ENCODE data around the gene MAP2K2. TPM values are rescaled to one million over a fixed set of nuclear protein-coding genes. Genes with fewer than 3 reads are reported as not detected.
A peak's percentile ranks its signal among the peaks of the same experiment; 100 is the strongest.

Gene MAP2K2
- total RNA-seq, 6 donors from 2014 or later = 86.8 to 170 (median 134) TPM

- Histone ChIP-seq H3K9me3 (no peaks in the 10 kb centered on the region), H3K4me3 (no peak overlapping the region), H3K27me3 (no peaks in the 10 kb centered on the region), H3K4me1 (peaks cover 14 to 39% (median 29%) of the 10 kb centered on the region in 4 donors), H3K27ac (no peak overlapping the region), H3K36me3 (peaks cover 0 to 28% (median 16%) of the 10 kb centered on the region in 4 donors)
- TF ChIP-seq POLR2A (IDR thresholded peaks at IDR 0.05) (no peak), EP300 (IDR thresholded peaks at IDR 0.05) (no peak), CTCF (IDR thresholded peaks at IDR 0.05) (no peak), POLR2AphosphoS5 (IDR thresholded peaks at IDR 0.05) (no peak)
- DNase-seq = no peak
- no peak for ATAC-seq (ENCODE audit: low FRiP score in 2 of 2)
- WGBS, 2 donors = 99 to 100% methylated on average over 4 to 5 of the region's 5 CpGs
Measured at GRCh38 chr19:4121273-4121612, 2.7 kb downstream of the MAP2K2 start.

- no peak for TF ChIP-seq POLR2A (IDR thresholded peaks at IDR 0.05)
- no peak for TF ChIP-seq POLR2AphosphoS5 (IDR thresholded peaks at IDR 0.05)
- no peak for TF ChIP-seq CTCF (IDR thresholded peaks at IDR 0.05)
- no peak for TF ChIP-seq EP300 (IDR thresholded peaks at IDR 0.05)
- Histone ChIP-seq H3K36me3 (peaks cover 0 to 34% (median 19%) of the 10 kb centered on the region in 4 donors), H3K9me3 (no peaks in the 10 kb centered on the region), H3K4me1 (peaks cover 16 to 44% (median 32%) of the 10 kb centered on the region in 4 donors), H3K4me3 (no peak overlapping the region), H3K27me3 (no peaks in the 10 kb centered on the region), H3K27ac (no peak overlapping the region)
- DNase-seq = peak in 1 of 2 donors; percentile 59
- no peak for ATAC-seq (ENCODE audit: low FRiP score in 2 of 2)
- WGBS, 2 donors = 77 to 84% methylated on average over 9 to 21 of the region's 21 CpGs
Measured at GRCh38 chr19:4120559-4121272, 3.2 kb downstream of the MAP2K2 start.

GRCh38 chr19:4119763-4120162, 4.2 kb downstream of the MAP2K2 start:
- Histone ChIP-seq H3K36me3 (peaks cover 0 to 43% (median 27%) of the 10 kb centered on the region in 4 donors), H3K27me3 (no peaks in the 10 kb centered on the region), H3K4me3 (no peak overlapping the region), H3K27ac (no peak overlapping the region), H3K4me1 (peaks cover 24 to 53% (median 37%) of the 10 kb centered on the region in 4 donors), H3K9me3 (no peaks in the 10 kb centered on the region)
- no peak for TF ChIP-seq EP300 (IDR thresholded peaks at IDR 0.05)
- no peak for TF ChIP-seq POLR2A (IDR thresholded peaks at IDR 0.05)
- TF ChIP-seq POLR2AphosphoS5 (IDR thresholded peaks at IDR 0.05) = no peak
- TF ChIP-seq CTCF (IDR thresholded peaks at IDR 0.05) = no peak
- ATAC-seq (ENCODE audit: low FRiP score in 2 of 2) (no peak), DNase-seq (peak in 1 of 2 donors; percentile 69)
- WGBS, 2 donors = 85% methylated on average over 13 of the region's 13 CpGs

DNA sequence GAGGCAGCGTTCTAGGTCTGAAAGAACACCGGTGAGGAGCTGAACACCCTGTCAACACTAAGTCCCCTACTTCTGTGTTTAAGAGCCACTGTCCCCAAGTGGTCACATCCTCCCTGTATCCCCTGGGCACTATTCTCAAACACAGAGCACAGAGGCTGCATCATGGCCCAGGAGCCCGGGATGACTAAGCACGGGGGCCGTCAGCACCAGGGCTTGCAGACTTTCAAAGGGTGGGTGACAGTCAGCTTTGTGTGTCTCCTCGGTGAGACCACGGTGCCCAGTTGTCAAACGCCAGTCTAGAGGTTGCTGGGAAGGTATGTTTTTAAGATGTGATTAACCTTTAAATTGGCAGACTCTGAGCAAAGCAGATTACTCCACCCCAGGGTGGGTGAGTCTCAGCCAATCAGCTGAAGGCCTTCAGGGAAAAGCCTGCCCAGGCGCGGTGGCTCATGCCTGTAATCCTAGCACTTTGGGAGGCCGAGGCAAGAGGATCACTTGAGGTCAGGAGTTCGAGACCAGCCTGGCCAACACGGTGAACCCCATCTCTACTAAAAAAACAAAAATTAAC, 8.0 kb downstream of the MAP2K2 start:
- 82 to 93% methylated on average over 5 to 13 of the region's 13 CpGs for WGBS, 2 donors
- DNase-seq = no peak
- no peak for ATAC-seq (ENCODE audit: low FRiP score in 2 of 2)
- no peaks in the 10 kb centered on the region for H3K9me3 ChIP-seq
- TF ChIP-seq POLR2A (IDR thresholded peaks at IDR 0.05) (no peak), EP300 (IDR thresholded peaks at IDR 0.05) (no peak), CTCF (IDR thresholded peaks at IDR 0.05) (no peak), POLR2AphosphoS5 (IDR thresholded peaks at IDR 0.05) (no peak)
- H3K36me3 ChIP-seq = peaks cover 0 to 82% (median 54%) of the 10 kb centered on the region in 4 donors
- no peak overlapping the region for H3K4me3 ChIP-seq
- no peaks in the 10 kb centered on the region for H3K27me3 ChIP-seq
- peak overlapping the region in 1 of 4 donors; percentile 61 for H3K27ac ChIP-seq
- peaks cover 6 to 33% (median 18%) of the 10 kb centered on the region in 4 donors for H3K4me1 ChIP-seq
